Activated CD8-positive, alpha-beta memory T cell treated with anti-CD3 and anti-CD28 coated beads, Interleukin-2, amount 50 U/mL, for 1 hour (primary cell): Measurements from ENCODE around the gene CEP78.

ENCODE experiments used
- DNase-seq: peaks from one replicate; pipeline ENCODE4 v3.0.0-alpha.2; 2020; ENCODE audit errors: extremely low read depth

CEP78 gene

GRCh38 chr9:78286946-78287388 lies 51.1 kb downstream of the CEP78 start:
- no peak for DNase-seq

- DNase-seq: no peak
Measured at GRCh38 chr9:78288214-78288892, 52.5 kb downstream of the CEP78 start.

GRCh38 chr9:78289474-78289873 lies 53.6 kb downstream of the CEP78 start:
- DNase-seq: no peak

- no peak for DNase-seq
Measured at GRCh38 chr9:78291240-78291925, 55.5 kb downstream of the CEP78 start.

- DNase-seq: no peak
Measured at GRCh38 chr9:78292026-78292425, 56.2 kb downstream of the CEP78 start.

GRCh38 chr9:78292716-78293497 lies 57.0 kb downstream of the CEP78 start:
- no peak for DNase-seq

- DNase-seq: no peak
Measured at GRCh38 chr9:78294290-78295176, 58.7 kb downstream of the CEP78 start.

GRCh38 chr9:78295177-78295575 lies 59.3 kb downstream of the CEP78 start:
- no peak for DNase-seq

- DNase-seq: no peak
Measured at GRCh38 chr9:78295731-78296130, 59.9 kb downstream of the CEP78 start.

GRCh38 chr9:78296201-78296892 lies 60.5 kb downstream of the CEP78 start:
- DNase-seq: no peak

GRCh38 chr9:78296893-78297671 lies 61.2 kb downstream of the CEP78 start, which contains the start of gene PSAT1:
PSAT1 (plus strand) TSS chr9:78297125; CDS start chr9:78297211, 86 bp downstream.
- DNase-seq: peak; percentile 53

- no peak for DNase-seq
Measured at GRCh38 chr9:78297672-78297961, 61.7 kb downstream of the CEP78 start.

- no peak for DNase-seq
Measured at GRCh38 chr9:78298046-78298765, 62.3 kb downstream of the CEP78 start.

- no peak for DNase-seq
Measured at GRCh38 chr9:78300209-78300608, 64.3 kb downstream of the CEP78 start.

- no peak for DNase-seq
Measured at GRCh38 chr9:78301466-78301865, 65.6 kb downstream of the CEP78 start.

GRCh38 chr9:78303377-78304062 lies 67.6 kb downstream of the CEP78 start:
- DNase-seq: no peak

- DNase-seq: no peak
Measured at GRCh38 chr9:78304357-78304756, 68.5 kb downstream of the CEP78 start.

GRCh38 chr9:78306222-78307076 lies 70.6 kb downstream of the CEP78 start:
- no peak for DNase-seq
